ENCODE results near the gene EHD3.

GRCh38 chr2:31271851-31272267, 37.9 kb downstream of the EHD3 start:
- TF ChIP-seq CTCF (IDR thresholded peaks at IDR 0.05) (no peak), ZFX (IDR thresholded peaks at IDR 0.05; ENCODE audit: borderline replicate concordance) (no peak)
